Mononuclear cell (primary cell): Measurements from ENCODE around the gene ZNF215. TPM values are rescaled to one million over a fixed set of nuclear protein-coding genes. Genes with fewer than 3 reads are reported as not detected.

Experiments
- H3K27me3 ChIP-seq: 2 replicates; pipeline ENCODE4 v1.6.0; 2011; ENCODE audit warnings: low read length, control low read depth; ENCODE audit not compliant: insufficient read depth
- H3K4me1 ChIP-seq: 2 replicates; pipeline ENCODE4 v1.5.1; 2011; ENCODE audit warnings: mild to moderate bottlenecking, low read length, control low read depth; ENCODE audit not compliant: insufficient read depth
- H3K4me3 ChIP-seq: 2 replicates; pipeline ENCODE4 v1.5.1; 2011; ENCODE audit warnings: mild to moderate bottlenecking, low read length, moderate library complexity
- H3K9me3 ChIP-seq: 2 replicates; pipeline ENCODE4 v1.5.1; 2011; ENCODE audit warnings: low read depth, mild to moderate bottlenecking, control low read depth, low read length
- total RNA-seq: library from RNA; depleted of rRNA; stranded (reverse); fragments of >200 nt; gene quantifications from one replicate; pipeline ENCODE4 v1.2.3, GENCODE V29; 2012

The ZNF215 gene
- total RNA-seq, 1 donor, result 0.52 TPM

- no peak overlapping the region for H3K4me3 ChIP-seq
- no peaks in the 10 kb centered on the region for H3K9me3 ChIP-seq
- no peaks in the 10 kb centered on the region for H3K27me3 ChIP-seq
- no peaks in the 10 kb centered on the region for H3K4me1 ChIP-seq
Observed at GRCh38 chr11:6991227-6991626, 65.0 kb downstream of the ZNF215 start.

GRCh38 chr11:6992026-6992425 lies 65.8 kb downstream of the ZNF215 start:
- H3K4me3 ChIP-seq, result no peak overlapping the region
- H3K4me1 ChIP-seq, result no peaks in the 10 kb centered on the region
- no peaks in the 10 kb centered on the region for H3K9me3 ChIP-seq
- H3K27me3 ChIP-seq, result no peaks in the 10 kb centered on the region

- no peaks in the 10 kb centered on the region for H3K27me3 ChIP-seq
- H3K4me3 ChIP-seq, result no peak overlapping the region
- H3K4me1 ChIP-seq, result no peaks in the 10 kb centered on the region
- no peaks in the 10 kb centered on the region for H3K9me3 ChIP-seq
Observed at GRCh38 chr11:6992457-6993417, 66.5 kb downstream of the ZNF215 start.

- no peaks in the 10 kb centered on the region for H3K27me3 ChIP-seq
- no peaks in the 10 kb centered on the region for H3K4me1 ChIP-seq
- no peak overlapping the region for H3K4me3 ChIP-seq
- H3K9me3 ChIP-seq, result no peaks in the 10 kb centered on the region
Observed at GRCh38 chr11:6995703-6996102, 69.5 kb downstream of the ZNF215 start.

GRCh38 chr11:7004482-7004881 lies 78.3 kb downstream of the ZNF215 start:
- no peaks in the 10 kb centered on the region for H3K9me3 ChIP-seq
- H3K4me1 ChIP-seq, result no peaks in the 10 kb centered on the region
- no peak overlapping the region for H3K4me3 ChIP-seq
- H3K27me3 ChIP-seq, result peaks cover 3% of the 10 kb centered on the region

Other genes with a start within 250 kb of the ZNF215 start
- 9.0 TPM for gene MRPL17, start 243.1 kb upstream of the ZNF215 start, total RNA-seq
- 0.10 TPM for gene OR2AG2, start 154.4 kb upstream of the ZNF215 start, total RNA-seq
- gene OR2AG1, start 143.4 kb upstream of the ZNF215 start, total RNA-seq, result not detected
- gene OR6A2, start 126.7 kb upstream of the ZNF215 start, total RNA-seq, result not detected
- gene OR10A5, start 80.7 kb upstream of the ZNF215 start, total RNA-seq, result not detected
- gene OR10A2, start 63.4 kb upstream of the ZNF215 start, total RNA-seq, result not detected
- gene OR10A4, start 49.8 kb upstream of the ZNF215 start, total RNA-seq, result not detected
- gene OR2D2, start 33.9 kb upstream of the ZNF215 start, total RNA-seq, result 0.10 TPM
- gene OR2D3, start 5.4 kb upstream of the ZNF215 start, total RNA-seq, result not detected
- gene ZNF214, start 93.9 kb downstream of the ZNF215 start, total RNA-seq, result not detected
- under 0.01 TPM for gene NLRP14, start 94.1 kb downstream of the ZNF215 start, total RNA-seq
- gene RBMXL2, start 162.6 kb downstream of the ZNF215 start, total RNA-seq, result not detected